ENCODE data around the gene ABCG4.
A peak's percentile ranks its signal among the peaks of the same experiment; 100 is the strongest.
"Not testable (repeated sequence)": the region's sequence is repeated elsewhere in the genome, so short reads cannot be mapped to it uniquely, and the experiment has no call there.

The ABCG4 gene

GRCh38 chr11:119116601-119117000 is 32.3 kb upstream of the ABCG4 start:
- DNase-seq = no peak

GRCh38 chr11:119117004-119117706 is 31.7 kb upstream of the ABCG4 start:
- no peak for DNase-seq

GRCh38 chr11:119118227-119118626 is 30.6 kb upstream of the ABCG4 start:
- no peak for DNase-seq

GRCh38 chr11:119118946-119119345 is 29.9 kb upstream of the ABCG4 start:
- no peak for DNase-seq

GRCh38 chr11:119120639-119121007 is 28.2 kb upstream of the ABCG4 start:
- DNase-seq = no peak

GRCh38 chr11:119121008-119121810 is 27.6 kb upstream of the ABCG4 start, which contains the start of gene HINFP:
HINFP (plus strand) TSS chr11:119121580; CDS start chr11:119126945, 5,365 bp downstream.
- DNase-seq = peak; percentile 100

- DNase-seq = no peak
Observed at GRCh38 chr11:119121811-119122124, 27.1 kb upstream of the ABCG4 start.

- DNase-seq = no peak
Observed at GRCh38 chr11:119125821-119126220, 23.0 kb upstream of the ABCG4 start.

GRCh38 chr11:119126675-119127268 is 22.1 kb upstream of the ABCG4 start:
- DNase-seq = no peak

DNA sequence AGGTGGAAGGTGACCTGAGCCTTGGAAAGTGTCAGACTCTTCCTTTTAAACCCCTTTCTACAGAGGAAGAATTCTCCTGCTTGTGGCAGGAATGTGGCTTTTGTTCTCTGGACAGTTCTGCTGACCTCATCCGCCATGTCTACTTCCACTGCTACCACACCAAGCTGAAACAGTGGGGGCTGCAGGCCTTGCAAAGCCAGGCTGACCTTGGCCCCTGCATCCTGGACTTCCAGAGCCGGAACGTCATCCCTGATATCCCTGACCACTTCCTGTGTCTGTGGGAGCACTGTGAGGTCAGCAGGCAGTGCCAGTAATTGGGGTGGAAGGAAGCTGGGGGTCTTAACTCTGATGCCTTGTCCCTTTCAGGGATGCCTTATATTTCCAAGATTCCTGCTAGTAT is 18.2 kb upstream of the ABCG4 start:
- no peak for DNase-seq

- DNase-seq = no peak
Observed at GRCh38 chr11:119134389-119134978, 14.4 kb upstream of the ABCG4 start.

GRCh38 chr11:119139276-119139675 is 9.6 kb upstream of the ABCG4 start:
- not testable (repeated sequence) for DNase-seq

DNA sequence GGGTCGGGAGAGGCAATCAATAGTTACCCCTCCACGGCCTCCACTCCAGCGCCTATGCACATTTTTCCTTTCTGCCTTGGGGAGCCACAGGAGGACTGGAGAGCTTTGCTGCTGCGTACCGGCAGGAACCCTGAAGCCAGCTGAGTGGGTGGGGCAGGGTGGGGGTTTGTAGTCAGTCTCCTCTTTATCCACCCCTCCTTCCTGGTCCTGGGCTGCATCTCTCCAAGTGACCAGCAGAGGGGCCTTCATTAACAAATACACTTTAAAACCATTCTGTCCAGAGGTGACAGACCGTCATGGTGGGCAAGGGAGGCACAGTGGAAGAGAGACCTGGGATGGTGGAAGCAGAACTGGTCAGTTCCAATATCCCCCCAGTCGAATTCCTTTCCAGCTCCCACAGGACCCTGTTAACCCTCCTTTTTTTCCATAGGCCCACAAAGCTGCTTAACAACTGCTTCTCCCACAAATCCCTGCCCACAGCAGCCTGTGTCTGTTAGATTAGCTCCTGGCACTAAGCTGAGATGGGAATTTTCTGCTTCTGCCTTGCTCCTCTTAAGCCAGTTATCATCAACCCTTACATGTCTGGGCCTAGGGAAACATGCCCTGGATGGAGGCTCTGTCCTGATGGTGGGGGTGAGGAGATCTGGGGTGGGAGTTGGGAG is 3.9 kb upstream of the ABCG4 start:
- DNase-seq = peak; percentile 18

DNA sequence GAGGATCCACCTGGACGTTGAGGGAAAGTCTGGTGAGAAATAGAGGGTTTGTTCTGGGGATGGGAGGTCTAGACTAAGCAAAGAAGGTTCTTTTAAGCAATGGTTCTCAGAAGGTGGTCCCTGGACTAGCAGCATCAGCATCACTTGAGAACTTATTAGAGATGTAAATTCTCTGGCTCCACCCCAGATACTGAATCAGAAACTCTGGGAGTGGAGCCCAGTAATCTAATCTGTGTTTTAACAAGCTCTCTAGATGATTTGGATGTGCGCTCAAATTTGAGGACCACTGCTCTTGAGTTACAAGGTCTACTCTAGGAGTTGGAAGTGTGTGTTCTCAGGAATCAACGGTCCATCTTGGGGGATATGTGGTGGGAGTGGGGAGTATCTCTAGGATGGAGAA is 3.3 kb upstream of the ABCG4 start:
- no peak for DNase-seq

DNA sequence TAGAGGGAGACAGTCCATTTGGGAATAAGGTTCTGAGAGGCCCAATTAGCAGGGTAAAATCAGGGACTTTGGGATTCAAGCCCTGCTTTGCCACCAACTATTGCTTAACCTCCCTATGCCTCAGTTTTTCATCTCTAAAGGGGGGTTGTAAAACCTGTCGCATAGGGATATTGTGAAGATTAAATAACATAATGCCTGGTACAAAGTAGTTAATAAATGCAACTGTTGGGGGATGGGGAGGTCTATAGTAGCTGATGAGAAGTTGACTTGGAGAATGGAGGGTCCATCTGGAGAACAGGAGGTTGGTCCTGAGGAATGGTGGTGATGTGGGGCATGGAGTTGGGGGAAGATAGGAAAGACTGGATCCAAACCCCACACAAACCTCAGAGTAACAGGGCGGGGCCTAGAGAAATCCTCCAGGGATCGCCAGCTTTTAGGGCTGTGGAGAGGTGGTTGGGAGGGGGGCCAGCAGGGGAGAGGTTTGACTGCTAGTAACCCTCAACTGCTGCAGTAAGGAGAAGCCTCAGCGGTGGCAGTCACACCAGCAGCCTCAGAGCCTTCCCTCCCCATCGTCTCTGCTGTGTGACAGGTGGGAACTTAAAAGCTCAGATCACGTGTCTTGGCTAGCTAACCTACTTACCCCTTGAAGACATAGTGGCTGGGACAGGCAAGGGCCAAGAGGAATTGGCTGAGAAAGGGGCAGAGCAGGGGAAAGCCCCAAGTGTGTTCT is 1.1 kb upstream of the ABCG4 start:
- no peak for DNase-seq

DNA sequence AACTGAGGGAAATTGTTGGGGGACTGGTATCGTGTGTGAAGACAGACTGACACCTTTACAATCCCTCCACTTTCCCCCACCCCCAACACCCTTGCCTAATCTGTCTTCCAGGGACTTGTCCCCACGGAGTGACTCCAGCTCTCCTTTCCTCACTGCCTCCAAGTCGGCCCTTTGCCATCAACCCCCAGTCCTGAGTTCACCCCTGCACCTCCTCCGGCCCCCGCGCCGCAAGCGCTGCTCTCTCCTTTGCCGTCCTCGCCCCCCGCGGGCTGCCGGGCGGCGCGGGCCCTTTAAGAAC is 183 bp upstream of the ABCG4 start:
- DNase-seq = no peak

GRCh38 chr11:119149786-119150275 is 979 bp downstream of the ABCG4 start:
- no peak for DNase-seq

DNA sequence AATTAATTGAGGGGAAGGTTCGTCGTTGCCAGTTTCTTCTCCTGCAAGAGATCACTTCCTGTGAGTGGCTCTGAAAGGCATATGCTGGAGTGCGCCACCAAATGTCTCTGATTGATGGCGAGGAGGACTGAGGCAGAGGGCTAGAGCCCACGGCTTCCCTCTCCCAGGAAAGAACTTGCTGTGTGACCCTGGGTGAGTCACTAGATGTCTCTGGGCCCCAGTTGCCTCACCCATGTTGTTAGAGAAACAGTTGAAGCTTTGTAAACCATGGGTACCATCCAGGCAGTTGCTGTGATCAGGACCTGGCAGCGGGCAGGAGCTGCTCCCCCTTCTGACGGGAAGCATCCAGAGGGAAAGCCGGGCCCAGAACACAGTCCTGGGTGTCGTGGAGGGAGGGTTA is 3.2 kb downstream of the ABCG4 start:
- no peak for DNase-seq

- no peak for DNase-seq
Observed at GRCh38 chr11:119152604-119153003, 3.8 kb downstream of the ABCG4 start.

DNA sequence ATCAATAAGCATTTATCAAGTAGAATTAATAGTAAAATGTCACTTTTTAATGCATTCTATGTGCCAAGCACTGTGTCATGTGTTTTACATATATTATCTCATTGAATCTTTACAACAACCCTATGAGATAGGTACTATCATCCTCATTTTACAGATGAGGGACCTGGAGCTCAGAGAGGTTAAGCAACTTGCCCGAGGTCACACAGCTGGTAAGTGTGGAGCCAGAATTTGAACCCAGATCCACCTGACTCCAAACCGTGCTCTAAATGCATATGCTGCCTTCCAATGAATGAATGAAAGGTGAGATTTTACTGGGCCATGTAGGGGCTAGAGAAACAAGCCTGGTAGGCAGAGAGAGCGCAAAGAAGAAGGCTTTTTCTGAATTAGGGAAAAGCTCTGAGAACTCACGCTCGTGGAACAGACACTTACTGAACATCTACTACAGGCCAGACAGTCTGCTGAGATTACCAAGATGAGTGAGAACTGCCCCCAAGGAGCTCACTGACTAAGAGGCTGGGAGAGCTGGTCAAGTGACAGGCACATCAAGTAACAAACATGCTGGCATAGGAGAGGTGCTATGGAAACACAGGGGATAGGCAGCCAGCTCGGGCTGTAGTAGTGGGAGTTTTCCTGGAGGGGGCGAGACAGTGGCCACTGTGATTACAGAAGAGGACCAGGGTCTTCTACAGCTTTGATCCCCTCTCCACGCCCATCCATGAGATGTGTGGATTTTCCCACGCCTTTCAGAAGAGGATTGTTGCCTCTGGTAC is 4.4 kb downstream of the ABCG4 start:
- no peak for DNase-seq

DNA sequence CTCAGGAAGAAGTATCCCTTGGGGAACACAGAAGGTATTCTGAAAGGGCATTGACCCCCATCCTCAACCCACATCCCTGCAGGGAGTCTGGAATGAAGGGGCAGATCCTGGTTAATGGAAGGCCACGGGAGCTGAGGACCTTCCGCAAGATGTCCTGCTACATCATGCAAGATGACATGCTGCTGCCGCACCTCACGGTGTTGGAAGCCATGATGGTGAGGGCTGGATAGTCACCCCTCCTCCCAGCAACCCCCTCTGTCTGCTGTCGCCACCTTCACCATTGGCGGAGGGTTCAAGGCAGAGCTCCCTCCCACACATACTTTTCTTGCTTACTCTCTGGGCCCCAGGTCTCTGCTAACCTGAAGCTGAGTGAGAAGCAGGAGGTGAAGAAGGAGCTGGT is 5.3 kb downstream of the ABCG4 start:
- no peak for DNase-seq

Data from stimulated activated CD4-positive, alpha-beta T cell treated with anti-CD3 and anti-CD28 coated beads, Interleukin-4, amount 100 ng/mL, for 1 hour (primary cell).